NCI-H2227 treated with DMSO at 0.1 percent for 48 hours (cell line): ENCODE measurements around the gene USP25.
A peak's percentile ranks its signal among the peaks of the same experiment; 100 is the strongest.

Experiments
- DNase-seq: peaks from one replicate; lab custom pipeline; 2025; lab: John Stamatoyannopoulos, UW

USP25 gene

GRCh38 chr21:15820327-15820726 is 90.5 kb downstream of the USP25 start:
- no peak for DNase-seq

- DNase-seq = no peak
Observed at GRCh38 chr21:15820852-15821379, 91.1 kb downstream of the USP25 start.

- no peak for DNase-seq
Observed at GRCh38 chr21:15823486-15824150, 93.8 kb downstream of the USP25 start.

- no peak for DNase-seq
Observed at GRCh38 chr21:15825700-15826099, 95.9 kb downstream of the USP25 start.

GRCh38 chr21:15826147-15826780 is 96.5 kb downstream of the USP25 start:
- DNase-seq = peak; percentile 21

GRCh38 chr21:15826908-15827601 is 97.3 kb downstream of the USP25 start:
- no peak for DNase-seq

GRCh38 chr21:15831497-15831896 is 101.7 kb downstream of the USP25 start:
- DNase-seq = no peak

GRCh38 chr21:15837645-15838044 is 107.9 kb downstream of the USP25 start:
- no peak for DNase-seq

GRCh38 chr21:15839026-15839425 is 109.2 kb downstream of the USP25 start:
- DNase-seq = no peak

GRCh38 chr21:15839601-15840000 is 109.8 kb downstream of the USP25 start:
- DNase-seq = no peak

- DNase-seq = no peak
Observed at GRCh38 chr21:15840406-15840805, 110.6 kb downstream of the USP25 start.

GRCh38 chr21:15841856-15842564 is 112.2 kb downstream of the USP25 start:
- DNase-seq = no peak

GRCh38 chr21:15842565-15842880 is 112.7 kb downstream of the USP25 start:
- no peak for DNase-seq

GRCh38 chr21:15843766-15844165 is 114.0 kb downstream of the USP25 start:
- no peak for DNase-seq

- no peak for DNase-seq
Observed at GRCh38 chr21:15848634-15849560, 119.1 kb downstream of the USP25 start.

GRCh38 chr21:15849927-15850326 is 120.1 kb downstream of the USP25 start:
- no peak for DNase-seq

- no peak for DNase-seq
Observed at GRCh38 chr21:15850645-15851044, 120.9 kb downstream of the USP25 start.

GRCh38 chr21:15852146-15852545 is 122.4 kb downstream of the USP25 start:
- no peak for DNase-seq

- DNase-seq = no peak
Observed at GRCh38 chr21:15853126-15853525, 123.3 kb downstream of the USP25 start.

- DNase-seq = no peak
Observed at GRCh38 chr21:15856813-15857212, 127.0 kb downstream of the USP25 start.

GRCh38 chr21:15857740-15858139 is 128.0 kb downstream of the USP25 start:
- DNase-seq = no peak
